GM18868 (cell line): ENCODE measurements around the gene PRKAG3.
"Not testable (repeated sequence)": the region's sequence is repeated elsewhere in the genome, so short reads cannot be mapped to it uniquely, and the experiment has no call there.

Experiments used
- ATAC-seq: cut with Tn5 transposase; IDR thresholded peaks from one replicate; pipeline ENCODE4 v1.9.1; 2021; ENCODE audit warnings: mild to moderate bottlenecking, moderate library complexity; ENCODE audit not compliant: unreplicated experiment

PRKAG3 gene

GRCh38 chr2:218844334-218844733 lies 12.7 kb upstream of the PRKAG3 start:
- ATAC-seq = not testable (repeated sequence)

- no peak for ATAC-seq
Measured at GRCh38 chr2:218839888-218840287, 8.3 kb upstream of the PRKAG3 start.

DNA sequence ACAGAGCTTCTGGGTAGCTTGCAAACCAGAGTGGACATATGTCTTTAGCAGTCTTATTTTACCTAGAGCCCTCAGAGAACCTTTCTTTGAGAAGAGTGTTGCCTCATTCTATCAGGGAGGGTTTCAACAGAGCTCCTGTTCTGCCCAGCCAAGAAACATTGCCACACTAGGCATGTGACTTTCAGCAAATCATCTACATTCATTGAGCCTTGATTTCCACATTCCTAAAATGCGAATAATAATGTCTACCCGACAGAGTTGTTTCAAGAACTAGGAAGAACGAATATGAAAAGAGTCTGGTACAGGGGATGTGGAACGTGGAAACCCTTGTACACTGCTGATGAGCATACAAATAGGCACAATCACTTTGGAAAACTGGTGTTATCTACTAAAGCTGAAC lies 7.8 kb upstream of the PRKAG3 start:
- ATAC-seq = no peak

GRCh38 chr2:218837495-218837894 lies 5.9 kb upstream of the PRKAG3 start:
- no peak for ATAC-seq

DNA sequence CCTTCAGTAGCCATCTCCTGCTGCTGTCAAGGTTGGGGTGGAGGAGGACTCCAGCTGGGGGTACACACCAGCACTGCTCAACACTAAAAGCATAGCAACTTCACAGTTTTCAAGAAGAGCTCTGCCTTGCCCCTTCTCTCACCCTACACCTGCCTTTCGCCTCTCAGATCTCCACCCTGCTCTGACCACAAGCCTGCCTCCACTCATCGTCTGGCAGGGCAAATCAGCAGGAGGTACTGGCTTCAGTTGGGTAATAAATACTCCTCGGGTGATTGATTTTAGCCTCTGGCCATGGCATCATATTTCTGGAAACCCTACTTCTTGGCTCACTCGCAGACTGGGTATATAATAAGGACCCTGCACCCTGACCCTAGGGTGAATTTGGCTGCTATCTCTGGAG lies 3.1 kb upstream of the PRKAG3 start:
- no peak for ATAC-seq

DNA sequence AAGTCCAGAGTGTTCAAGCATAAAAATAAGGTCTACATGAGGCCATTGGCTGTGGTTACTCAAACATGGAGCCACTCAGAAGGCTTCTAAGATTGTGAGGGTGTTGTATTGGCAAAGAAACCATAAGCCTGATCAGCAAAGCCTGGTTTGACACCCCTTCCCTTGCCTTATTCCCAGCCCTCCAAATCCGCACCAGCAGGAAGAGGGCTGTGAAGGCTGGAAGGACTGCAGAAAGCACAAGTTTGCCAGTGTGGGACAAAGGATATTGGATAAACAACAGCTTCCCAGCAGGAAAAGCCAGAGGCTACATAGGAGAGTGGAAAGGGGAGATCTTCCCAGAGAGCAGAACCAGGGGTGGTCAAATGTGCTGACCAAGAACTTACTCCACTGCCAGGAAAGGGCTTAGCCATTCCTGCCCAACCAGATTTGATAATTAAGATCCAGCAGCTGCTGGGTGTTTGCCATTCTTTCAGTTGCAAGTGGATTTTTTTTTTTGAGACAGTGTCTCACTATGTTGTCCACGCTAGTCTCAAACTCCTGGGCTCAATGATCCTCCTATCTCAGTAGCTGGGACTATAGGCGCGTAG lies 1.5 kb upstream of the PRKAG3 start:
- ATAC-seq = no peak

GRCh38 chr2:218832520-218832919 lies 917 bp upstream of the PRKAG3 start:
- no peak for ATAC-seq

DNA sequence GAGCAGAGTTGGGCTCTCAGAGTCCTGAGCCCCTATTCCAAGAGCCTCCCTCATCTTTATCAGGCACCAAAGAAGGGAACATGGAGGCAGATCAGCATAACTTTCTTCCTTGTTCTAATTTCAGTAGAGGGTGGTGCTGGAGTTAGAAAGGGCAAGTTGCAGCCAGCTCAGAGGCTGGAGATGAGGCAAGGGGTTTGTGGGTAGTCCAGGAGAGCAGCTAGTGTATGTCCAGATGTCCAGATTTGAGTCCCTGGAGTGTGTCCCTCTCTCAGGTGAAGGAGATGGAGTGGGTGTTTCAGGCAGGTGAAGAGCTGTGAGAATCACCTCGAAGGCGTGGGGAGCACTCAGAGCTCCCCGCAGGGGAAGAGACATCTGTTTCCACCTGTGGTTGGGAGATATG lies 478 bp upstream of the PRKAG3 start:
- no peak for ATAC-seq

GRCh38 chr2:218830526-218831306 lies 887 bp downstream of the PRKAG3 start:
- no peak for ATAC-seq

DNA sequence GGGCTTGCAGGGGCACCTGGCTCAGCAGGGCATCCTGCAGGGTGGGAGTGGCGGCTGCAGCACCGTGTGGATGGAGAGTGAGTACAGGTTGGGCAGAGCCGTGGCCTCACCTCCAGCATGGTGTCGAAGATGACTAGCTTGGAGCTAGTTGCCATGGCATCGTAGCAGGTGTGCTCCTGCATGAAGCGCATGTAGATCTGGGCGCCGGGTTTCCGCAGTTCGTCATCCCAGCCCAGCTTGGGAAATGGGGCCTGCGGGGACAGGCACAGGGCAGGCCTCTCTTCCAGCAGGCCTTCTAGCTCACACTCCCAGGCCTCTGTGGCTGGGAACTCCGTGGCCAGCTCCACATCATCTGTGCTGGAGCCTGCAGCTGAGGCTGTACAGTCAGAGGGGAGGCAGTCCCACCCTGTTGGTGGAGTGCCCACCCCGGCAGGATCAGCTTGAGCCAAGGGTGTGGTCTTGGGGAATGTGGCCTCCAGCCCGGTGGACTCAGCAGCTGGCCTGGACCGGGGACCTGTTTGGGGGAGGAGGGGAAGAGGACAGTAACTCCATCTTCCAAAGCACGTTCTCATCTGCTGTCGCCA lies 1.6 kb downstream of the PRKAG3 start:
- no peak for ATAC-seq

DNA sequence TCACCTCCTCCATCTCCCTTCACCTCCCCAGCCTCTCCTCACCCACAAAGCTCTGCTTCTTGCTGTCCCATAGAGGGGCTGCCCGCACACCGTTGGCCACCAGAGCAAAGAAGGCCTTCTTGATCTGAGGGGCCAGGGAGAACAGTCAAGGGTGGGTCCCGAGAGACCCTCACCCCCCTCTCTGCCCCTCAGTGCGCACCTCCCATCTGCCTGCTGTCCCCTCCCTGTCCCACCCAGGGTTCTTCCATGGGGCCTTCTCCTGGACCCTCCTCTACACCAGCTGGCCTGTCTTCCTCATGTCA lies 3.2 kb downstream of the PRKAG3 start:
- no peak for ATAC-seq

GRCh38 chr2:218827701-218828476 lies 3.7 kb downstream of the PRKAG3 start:
- ATAC-seq = no peak

DNA sequence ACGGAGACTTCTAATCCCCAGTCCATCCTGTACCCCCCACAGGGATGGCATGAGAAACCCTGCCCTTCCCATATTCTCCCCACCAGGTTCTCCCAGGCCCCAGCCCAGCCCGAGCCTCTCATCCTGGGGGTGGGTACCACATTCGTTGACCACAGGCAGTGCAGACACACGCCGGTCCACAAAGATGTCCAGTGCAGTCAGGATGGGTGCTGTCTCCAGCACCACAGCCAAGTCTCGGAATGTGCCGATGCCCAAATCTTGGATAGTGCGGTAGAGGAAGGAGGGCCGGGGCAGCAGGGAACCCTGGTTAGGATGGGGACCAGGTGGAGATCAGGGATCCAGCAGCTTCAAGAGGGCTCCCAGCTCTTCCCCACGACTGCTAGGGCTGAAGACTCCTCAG lies 4.8 kb downstream of the PRKAG3 start:
- no peak for ATAC-seq

- ATAC-seq = no peak
Measured at GRCh38 chr2:218824004-218824403, 7.6 kb downstream of the PRKAG3 start.

- no peak for ATAC-seq
Measured at GRCh38 chr2:218823196-218823855, 8.3 kb downstream of the PRKAG3 start.

DNA sequence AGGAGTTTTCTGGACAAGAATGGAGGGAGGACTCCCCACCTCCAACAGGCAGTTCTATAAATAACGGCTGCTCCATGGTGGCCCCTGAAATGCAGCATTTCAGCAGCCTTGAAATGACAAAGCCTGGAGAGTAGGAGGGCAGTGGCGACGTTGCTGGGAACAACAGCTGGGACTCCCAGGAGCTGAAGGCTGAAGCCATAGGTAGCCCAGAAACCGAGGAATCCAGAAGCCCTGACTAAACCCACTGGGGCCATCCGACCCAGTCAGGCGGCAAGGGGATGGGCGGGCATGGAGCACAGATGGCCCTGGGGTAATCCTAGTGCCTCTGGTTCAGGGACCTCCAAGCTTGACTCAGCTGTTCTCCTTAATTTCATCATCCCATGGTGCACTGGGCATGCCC lies 9.0 kb downstream of the PRKAG3 start:
- no peak for ATAC-seq

DNA sequence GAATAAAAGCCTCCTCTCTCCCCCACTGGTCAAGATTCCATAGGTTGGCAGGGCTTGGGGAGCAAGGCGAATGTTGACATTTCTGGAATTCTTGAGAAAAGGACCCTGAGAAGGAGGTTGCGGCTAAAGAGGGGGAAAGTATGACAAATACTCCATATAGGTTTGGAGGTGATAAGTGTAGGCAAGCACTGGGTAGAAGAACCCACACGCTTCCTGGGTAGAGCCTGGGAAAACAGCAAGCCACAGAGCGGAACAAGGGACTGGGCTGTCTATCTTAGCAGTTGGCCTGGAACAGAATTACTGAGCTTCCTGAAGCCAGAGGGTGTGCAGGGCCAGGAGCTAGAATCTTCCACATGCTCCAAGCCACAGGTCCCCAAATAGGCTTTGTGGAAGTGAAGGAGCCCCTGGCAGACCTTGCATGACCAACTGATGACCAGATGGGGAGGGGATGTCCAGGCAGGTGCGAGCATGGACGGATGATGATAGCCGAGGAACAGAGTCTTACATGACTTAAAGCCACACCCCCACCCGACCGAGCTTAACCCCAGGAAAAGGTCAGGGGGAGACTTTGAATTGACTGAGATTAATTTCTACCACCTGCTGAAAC lies 9.9 kb downstream of the PRKAG3 start:
- ATAC-seq = no peak

DNA sequence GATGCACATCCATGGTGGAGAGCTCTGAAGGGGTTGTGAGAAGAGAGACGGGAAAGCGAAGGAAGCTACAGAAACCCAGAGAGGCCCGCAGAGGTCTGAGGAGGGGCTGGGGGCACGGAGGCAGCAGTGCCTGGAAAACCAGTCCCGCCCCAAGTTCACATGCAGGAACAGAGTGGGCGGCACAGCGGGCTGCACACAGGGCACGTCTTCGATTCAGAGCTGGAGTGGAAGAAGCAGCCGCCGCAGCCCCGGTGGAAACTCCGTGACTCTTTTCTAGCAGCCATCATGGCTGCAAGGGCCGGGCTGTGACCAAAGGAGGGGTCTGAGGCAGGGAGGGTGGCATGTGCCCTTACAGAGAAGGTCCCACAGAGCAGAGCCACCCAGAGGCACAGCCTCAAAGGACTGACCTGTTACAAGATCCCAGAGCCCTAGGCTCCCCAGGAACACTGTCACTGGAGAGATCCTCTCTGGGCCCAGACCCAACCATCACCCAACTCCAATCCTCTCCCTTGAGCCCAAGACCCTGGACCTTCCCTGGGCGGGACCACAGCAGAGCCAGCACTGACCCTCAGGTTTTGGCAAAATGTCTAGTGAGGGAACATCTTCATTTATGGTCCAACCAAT lies 10.7 kb downstream of the PRKAG3 start:
- no peak for ATAC-seq

DNA sequence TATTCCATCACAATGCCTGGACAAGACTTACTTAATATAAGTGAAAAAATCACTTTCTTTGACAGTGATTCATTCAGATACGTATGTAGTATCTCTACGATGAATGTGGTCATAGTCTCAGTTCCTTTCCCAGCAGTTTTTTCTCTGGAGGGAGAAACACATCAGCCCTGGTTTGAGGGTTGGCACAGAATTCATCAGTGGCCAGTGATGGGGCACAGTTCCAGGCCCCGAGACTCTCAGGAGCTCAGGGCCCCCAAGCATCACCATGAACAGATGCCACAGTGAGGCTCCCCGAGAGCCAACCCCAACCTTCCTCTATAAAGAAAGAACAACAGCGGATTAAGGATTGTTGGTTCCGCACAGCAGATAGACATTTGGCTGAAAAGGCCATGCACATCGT lies 12.5 kb downstream of the PRKAG3 start:
- ATAC-seq = no peak

DNA sequence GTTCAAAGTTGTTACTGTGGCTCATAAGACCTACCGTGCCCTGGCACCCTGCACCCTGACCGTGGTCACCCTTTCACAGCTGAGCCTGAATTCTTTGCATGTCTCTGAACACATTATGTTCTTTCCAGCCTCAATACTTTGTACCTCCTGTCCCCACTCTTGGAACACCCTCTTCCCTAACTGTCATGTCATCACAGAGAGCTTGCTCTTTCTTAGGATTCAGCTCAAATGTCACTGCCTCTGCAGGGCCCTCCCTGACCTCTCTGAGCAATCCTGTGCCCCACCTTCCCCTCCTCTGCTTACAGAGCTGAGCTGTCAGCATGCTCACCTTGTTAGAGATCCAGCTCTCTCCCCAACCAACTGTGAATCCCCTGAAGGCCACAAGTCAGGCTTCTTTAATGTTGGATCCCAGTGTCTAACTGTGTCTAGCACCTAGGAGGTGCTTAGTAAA lies 15.0 kb downstream of the PRKAG3 start:
- no peak for ATAC-seq
